GM12878 (cell line): ENCODE results near the gene MTTP. TPM values are rescaled to one million over a fixed set of nuclear protein-coding genes. Genes with fewer than 3 reads are reported as not detected.

Experiments used
- ATAC-seq: fragments of 200-7000 bp; cut with Tn5 transposase; 3 replicates; pipeline ENCODE4 v1.9.1; 2020; ENCODE audit warnings: mild to moderate bottlenecking, moderate library complexity
- BruUV-seq: library from RNA; stranded (reverse); fragments of 400-500 nt; replicated peaks from 2 replicates; lab custom pipeline; 2021; lab: Mats Ljungman, UMichigan
- CTCF ChIA-PET: fragments of 300-600 bp; sonication (Branson Sonifier 250); formaldehyde crosslinking; extraction: SDS; loops from one replicate; lab custom pipeline; 2021; ENCODE audit warnings: inconsistent platforms; lab: Yijun Ruan, JAX
- POLR2A ChIA-PET: fragments of 350-600 bp; formaldehyde crosslinking; extraction: SDS; loops from one replicate; lab custom pipeline; 2021; ENCODE audit warnings: inconsistent platforms; lab: Charles Lee
- RAD21 ChIA-PET: fragments of 300-600 bp; sonication (Branson Sonifier 250); formaldehyde crosslinking; loops from one replicate; lab custom pipeline; 2023; ENCODE audit warnings: antibody characterized with exemption; ENCODE audit not compliant: unreplicated experiment; lab: Charles Lee
- SMC1A ChIA-PET: fragments of 300-600 bp; sonication (Branson Sonifier 250); formaldehyde crosslinking; loops from one replicate; lab custom pipeline; 2023; ENCODE audit not compliant: unreplicated experiment, uncharacterized antibody; lab: Charles Lee
- DNase-seq: peaks from one replicate; pipeline ENCODE4 v3.0.0-alpha.2; 2011; ENCODE audit warnings: low read depth, low spot score
- FAIRE-seq: peaks from 3 replicates; lab custom pipeline; 2011; peaks lifted over from hg19 to GRCh38; lab: Jason Lieb, UNC
- H2AFZ ChIP-seq: 2 replicates; pipeline ENCODE4 v1.6.0; 2011; ENCODE audit warnings: low read depth, low read length, control low read depth; ENCODE audit not compliant: control insufficient read depth
- H3K27ac ChIP-seq: 2 replicates; pipeline ENCODE4 v1.5.1; 2011; ENCODE audit warnings: control low read depth; ENCODE audit not compliant: control insufficient read depth, insufficient read depth
- H3K27me3 ChIP-seq, 2 experiments: replicated peaks in 1 of 2; 2 replicates each; pipeline versions ENCODE4 v1.6.0 to v1.6.1; 2011; ENCODE audit warnings: low read length in 1 of 2; ENCODE audit not compliant: control insufficient read depth in 2 of 2, insufficient read depth in 2 of 2
- H3K36me3 ChIP-seq, 2 experiments: 2 replicates each; pipeline ENCODE4 v1.5.1; 2011; ENCODE audit warnings: low read length in 1 of 2; ENCODE audit not compliant: control insufficient read depth in 2 of 2, insufficient read depth in 2 of 2
- H3K4me1 ChIP-seq: 2 replicates; pipeline ENCODE4 v1.6.1; 2011; ENCODE audit warnings: mild to moderate bottlenecking, low read length, moderate library complexity, mixed read lengths; ENCODE audit not compliant: control insufficient read depth, insufficient read depth
- H3K4me2 ChIP-seq: 2 replicates; pipeline ENCODE4 v1.6.0; 2011; ENCODE audit warnings: control low read depth; ENCODE audit not compliant: control insufficient read depth, insufficient read depth
- H3K4me3 ChIP-seq: fragments of 200-600 bp; sonication (generic); 2 replicates; pipeline ENCODE4 v1.5.1; 2016
- H3K79me2 ChIP-seq: 2 replicates; pipeline ENCODE4 v1.6.0; 2011; ENCODE audit warnings: low read length; ENCODE audit not compliant: control insufficient read depth, insufficient read depth
- H3K9ac ChIP-seq: 2 replicates; pipeline ENCODE4 v1.8.0; 2011; ENCODE audit warnings: low read length, control low read depth, mixed read lengths; ENCODE audit not compliant: control insufficient read depth, insufficient read depth
- H3K9me3 ChIP-seq: replicated peaks from 3 replicates; pipeline ENCODE4 v1.5.1; 2011; ENCODE audit warnings: mild to moderate bottlenecking, low read length; ENCODE audit not compliant: control insufficient read depth, insufficient read depth
- H4K20me1 ChIP-seq: 2 replicates; pipeline ENCODE4 v1.6.0; 2011; ENCODE audit not compliant: control insufficient read depth, insufficient read depth
- GABPA ChIP-seq: IDR thresholded peaks from 2 replicates; pipeline ENCODE4 v1.6.1; 2014; ENCODE audit warnings: antibody characterized with exemption, low read depth, mild to moderate bottlenecking, inconsistent platforms
- KAT2A ChIP-seq: conservative IDR thresholded peaks from 2 replicates; pipeline ENCODE4 v1.6.1; 2011; ENCODE audit warnings: low read depth, low read length; ENCODE audit not compliant: control insufficient read depth
- REST ChIP-seq: IDR thresholded peaks from 2 replicates; pipeline ENCODE4 v1.6.1; 2012; ENCODE audit warnings: mild to moderate bottlenecking, low read depth, low read length
- ZNF217 ChIP-seq: fragments of 450-650 bp; IDR thresholded peaks from 2 replicates; pipeline ENCODE4 v1.6.1; 2017; ENCODE audit warnings: antibody characterized with exemption, mild to moderate bottlenecking
- ZNF687 ChIP-seq: fragments of 450-650 bp; IDR thresholded peaks from 2 replicates; pipeline ENCODE4 v1.6.1; 2017; ENCODE audit warnings: mild to moderate bottlenecking, moderate library complexity
- WGBS: methylation state at CpG from one replicate; pipeline ENCODE4 v1.1.6; 2016; ENCODE audit warnings: low lambda C conversion rate; ENCODE audit not compliant: insufficient replicate concordance, insufficient coverage; ENCODE audit errors: missing lambda C conversion rate; 5-methylcytosine and 5-hydroxymethylcytosine counted together
- in situ Hi-C: fragments of 300-500 bp; cut with MboI; formaldehyde crosslinking; loops from 9 replicates; pipeline ENCODE4 v1.14.3; 2018; ENCODE audit warnings: mixed read lengths
- intact Hi-C: fragments of 100-400 bp; cut with micrococcal nuclease; formaldehyde crosslinking; loops from one replicate; pipeline ENCODE4 v1.14.2; 2022; ENCODE audit not compliant: unreplicated experiment
- polyA plus RNA-seq, 11 experiments: library from polyadenylated mRNA; depleted of rRNA in 4 of 11; unstranded in 6 of 11; stranded (reverse) in 5 of 11; fragments of >200 nt; fragmentation: Nextera tagmentation in 4 of 11; fragmentation: Illumina TruSeq in 1 of 11; extraction: Ambion mirVana in 4 of 11; extraction: Trizol in 1 of 11; gene quantifications; 1 replicate in 1 of 11; 2 replicates in 10 of 11; pipeline versions ENCODE4 v1.2.1 to v1.2.3, GENCODE V29; 2011 to 2016; ENCODE audit warnings: inconsistent platforms in 2 of 11, missing spikeins in 2 of 11, low read depth in 1 of 11
- total RNA-seq, 4 experiments: library from RNA; depleted of rRNA in 3 of 4; stranded (reverse); fragments of >200 nt in 3 of 4; fragmentation: Illumina TruSeq in 1 of 4; extraction: Trizol in 1 of 4; gene quantifications; 2 replicates each; pipeline versions ENCODE4 v1.2.1 to v1.2.3, GENCODE V29; 2013 to 2021

Gene MTTP
- total and polyA plus RNA-seq, 10 of the 15 experiments (the other 5 are each of a cell fraction or from before 2014, with no cell fraction given), result 0.08 to 2.2 (median 0.21) TPM; not detected in 1

GRCh38 chr4:99564921-99565320 lies 9.7 kb upstream of the MTTP start:
- no peak for TF ChIP-seq REST
- Histone ChIP-seq H3K4me2 (no peak overlapping the region), H3K36me3 (no peaks in the 10 kb centered on the region), H2AFZ (no peak overlapping the region; the same call in 1 of the 2 replicates), H4K20me1 (no peaks in the 10 kb centered on the region), H3K4me1 (no peaks in the 10 kb centered on the region), H3K79me2 (no peaks in the 10 kb centered on the region), H3K9ac (no peak overlapping the region), H3K27me3 (no peaks in the 10 kb centered on the region), H3K4me3 (no peak overlapping the region), H3K27ac (no peak overlapping the region), H3K9me3 (no peaks in the 10 kb centered on the region)
- FAIRE-seq (no peak), ATAC-seq (no peak), DNase-seq (no peak)
- ChIA-PET POLR2A (interaction anchor here (1.5 to 1.9 kb wide), 2 partner anchors 44 to 382 kb away, joined by 3 to 6 read pairs; partner anchors contain the start of gene DNAJB14), SMC1A (interaction anchor here (0.9 to 4.1 kb wide), 5 partner anchors 10 to 383 kb away, joined by 3 to 50 read pairs (median 11); partner anchors contain the start of genes DNAJB14 and MTTP), CTCF (interaction anchor here (1.1 to 4.0 kb wide), 4 partner anchors 10 to 252 kb away, joined by 4 to 70 read pairs (median 6); partner anchors contain the start of genes DAPP1 and MTTP), RAD21 (interaction anchor here (1.2 to 2.6 kb wide), 3 partner anchors 8 to 243 kb away, joined by 4 to 31 read pairs (median 11); no protein-coding TSS in a partner anchor)
- no TSS peak for BruUV-seq
- intact Hi-C loops, result no loop called here
- in situ Hi-C loops, result loop anchor here (5.0 kb wide), 3 partner anchors 242 to 382 kb away; partner anchors contain the start of genes DNAJB14 and LAMTOR3

- Histone ChIP-seq H3K36me3 (no peaks in the 10 kb centered on the region), H2AFZ (no peak overlapping the region), H3K27ac (no peak overlapping the region), H3K27me3 (no peaks in the 10 kb centered on the region), H3K9me3 (no peaks in the 10 kb centered on the region), H3K9ac (no peak overlapping the region), H3K4me3 (no peak overlapping the region), H3K4me2 (no peak overlapping the region), H4K20me1 (no peaks in the 10 kb centered on the region), H3K79me2 (no peaks in the 10 kb centered on the region), H3K4me1 (peaks cover 7% of the 10 kb centered on the region)
- DNase-seq (no peak), FAIRE-seq (no peak), ATAC-seq (no peak)
- ChIA-PET POLR2A (interaction anchor here (0.6 kb wide), 1 partner anchor 1054 kb away, joined by 7 read pairs; no protein-coding TSS in a partner anchor), SMC1A (no interaction called here), RAD21 (no interaction called here), CTCF (interaction anchor here (0.9 to 1.0 kb wide), 2 partner anchors 9 to 43 kb away, joined by 3 read pairs; partner anchors contain the start of gene TRMT10A)
- no TSS peak for BruUV-seq
- intact Hi-C loops, result no loop called here
- in situ Hi-C loops, result no loop called here
- TF ChIP-seq GABPA (no peak), ZNF217 (no peak), ZNF687 (no peak), KAT2A (no peak)
- 24% methylated on average over 1 of the region's 1 CpG for WGBS
Observed at GRCh38 chr4:99571883-99572282, 2.7 kb upstream of the MTTP start.
